Trophoblast cell (in vitro differentiated cells and primary cell): Measurements from ENCODE around the gene GXYLT1.

Experiments used
- DNase-seq, 2 donors: peaks; one replicate each; pipeline ENCODE4 v3.0.0-alpha.2; 2016
- H2AFZ ChIP-seq: 2 replicates; pipeline ENCODE4 v1.6.1; 2013; ENCODE audit warnings: low read length, moderate library complexity, mild to moderate bottlenecking; ENCODE audit not compliant: insufficient read depth, poor library complexity
- H2AK5ac ChIP-seq: 2 replicates; pipeline ENCODE4 v1.6.1; 2013; ENCODE audit warnings: mild to moderate bottlenecking, low read length
- H2BK120ac ChIP-seq: 2 replicates; pipeline ENCODE4 v1.6.1; 2013; ENCODE audit warnings: low read length, mild to moderate bottlenecking, moderate library complexity; ENCODE audit not compliant: insufficient read depth, poor library complexity
- H2BK12ac ChIP-seq: 2 replicates; pipeline ENCODE4 v1.6.1; 2013; ENCODE audit warnings: mild to moderate bottlenecking, low read length, moderate library complexity
- H2BK5ac ChIP-seq: 2 replicates; pipeline ENCODE4 v1.6.1; 2013; ENCODE audit warnings: low read length, low read depth, moderate library complexity, mild to moderate bottlenecking; ENCODE audit not compliant: poor library complexity
- H3K14ac ChIP-seq: 2 replicates; pipeline ENCODE4 v1.6.1; 2013; ENCODE audit warnings: mild to moderate bottlenecking, low read length
- H3K18ac ChIP-seq: 2 replicates; pipeline ENCODE4 v1.6.1; 2013; ENCODE audit warnings: mild to moderate bottlenecking, low read length
- H3K23ac ChIP-seq: 2 replicates; pipeline ENCODE4 v1.6.1; 2013; ENCODE audit warnings: low read length
- H3K27ac ChIP-seq: 2 replicates; pipeline ENCODE4 v1.5.1; 2013; ENCODE audit warnings: low read depth, mild to moderate bottlenecking, inconsistent platforms, low read length, moderate library complexity
- H3K27me3 ChIP-seq: 2 replicates; pipeline ENCODE4 v1.6.1; 2013; ENCODE audit warnings: inconsistent platforms, mild to moderate bottlenecking, low read length, moderate library complexity; ENCODE audit not compliant: insufficient read depth
- H3K36me3 ChIP-seq, 2 experiments: 1 replicate in 1 of 2; 2 replicates in 1 of 2; pipeline ENCODE4 v1.6.1; 2013; ENCODE audit warnings: low read length in 2 of 2, mild to moderate bottlenecking in 2 of 2, moderate library complexity in 1 of 2; ENCODE audit not compliant: insufficient read depth in 2 of 2, control insufficient read depth in 1 of 2
- H3K4ac ChIP-seq: 2 replicates; pipeline ENCODE4 v1.6.1; 2013; ENCODE audit warnings: low read depth, mild to moderate bottlenecking, low read length, moderate library complexity
- H3K4me1 ChIP-seq, 2 experiments: 1 replicate in 1 of 2; 2 replicates in 1 of 2; pipeline ENCODE4 v1.6.1; 2013; ENCODE audit warnings: low read length in 2 of 2, mild to moderate bottlenecking in 2 of 2, moderate library complexity in 1 of 2; ENCODE audit not compliant: insufficient read depth in 2 of 2, control insufficient read depth in 1 of 2
- H3K4me2 ChIP-seq: 2 replicates; pipeline ENCODE4 v1.6.1; 2013; ENCODE audit warnings: inconsistent platforms, mild to moderate bottlenecking, low read length, moderate library complexity
- H3K4me3 ChIP-seq: 2 replicates; pipeline ENCODE4 v1.5.1; 2013; ENCODE audit warnings: mild to moderate bottlenecking, low read depth, low read length, inconsistent platforms
- H3K79me1 ChIP-seq: one replicate; pipeline ENCODE4 v1.6.1; 2013; ENCODE audit warnings: low read length
- H3K79me2 ChIP-seq: 2 replicates; pipeline ENCODE4 v1.6.1; 2013; ENCODE audit warnings: low read length, mild to moderate bottlenecking; ENCODE audit not compliant: control insufficient read depth, insufficient read depth, poor library complexity
- H3K9ac ChIP-seq: 2 replicates; pipeline ENCODE4 v1.6.1; 2013; ENCODE audit warnings: mild to moderate bottlenecking, low read length
- H3K9me3 ChIP-seq: 2 replicates; pipeline ENCODE4 v1.6.1; 2013; ENCODE audit warnings: low read depth, mild to moderate bottlenecking, control low read depth, inconsistent platforms, low read length; ENCODE audit not compliant: insufficient read depth
- H4K12ac ChIP-seq: 2 replicates; pipeline ENCODE4 v1.6.1; 2013; ENCODE audit warnings: low read depth, mild to moderate bottlenecking, low read length, moderate library complexity
- H4K8ac ChIP-seq: 2 replicates; pipeline ENCODE4 v1.6.1; 2013; ENCODE audit warnings: low read depth, mild to moderate bottlenecking, low read length, moderate library complexity
- H4K91ac ChIP-seq: one replicate; pipeline ENCODE4 v1.6.1; 2013; ENCODE audit warnings: low read depth, mild to moderate bottlenecking, low read length, moderate library complexity
- WGBS: extraction: QIAGEN DNeasy Blood & Tissue Kit; methylation state at CpG from one replicate; pipeline ENCODE4 v1.1.7; 2013; ENCODE audit warnings: missing lambda C conversion rate; ENCODE audit not compliant: insufficient read length, insufficient coverage; ENCODE audit errors: extremely low coverage; 5-methylcytosine and 5-hydroxymethylcytosine counted together

GXYLT1 gene

DNA sequence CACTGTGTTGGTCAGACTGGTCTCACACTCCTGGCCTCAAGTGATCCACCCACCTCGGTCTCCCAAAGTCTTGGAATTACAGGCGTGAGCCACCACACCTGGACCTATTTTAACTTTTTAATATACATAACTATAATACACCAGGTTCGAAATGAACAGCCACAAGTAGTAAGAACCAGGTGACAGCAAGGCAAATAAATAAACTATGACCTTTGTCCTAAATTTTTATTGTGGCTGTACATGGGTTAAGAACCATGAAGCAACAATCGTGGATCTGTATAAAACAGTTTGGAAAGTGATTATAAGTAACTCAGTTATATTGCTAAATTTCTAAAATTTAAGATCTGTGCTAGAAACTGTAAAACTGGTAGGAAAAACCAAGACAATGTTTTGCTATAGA, 41.5 kb downstream of the GXYLT1 start:
- no CpG with 5 or more reads among the region's 4 CpGs for WGBS
- H4K91ac ChIP-seq: no peak overlapping the region
- H2BK12ac ChIP-seq: no peak overlapping the region
- H3K79me1 ChIP-seq: no peaks in the 10 kb centered on the region
- no peak overlapping the region for H4K8ac ChIP-seq
- H3K4ac ChIP-seq: no peak overlapping the region
- H3K27ac ChIP-seq: no peak overlapping the region
- no peak overlapping the region for H3K4me2 ChIP-seq
- no peak overlapping the region for H3K18ac ChIP-seq
- no peaks in the 10 kb centered on the region for H3K4me1 ChIP-seq
- H3K79me2 ChIP-seq: no peaks in the 10 kb centered on the region
- H3K36me3 ChIP-seq: no peaks in the 10 kb centered on the region
- H3K4me3 ChIP-seq: no peak overlapping the region
- H2BK120ac ChIP-seq: no peak overlapping the region
- no peak overlapping the region for H4K12ac ChIP-seq
- H2AK5ac ChIP-seq: no peak overlapping the region
- H2BK5ac ChIP-seq: no peak overlapping the region
- no peak overlapping the region for H3K9ac ChIP-seq
- H2AFZ ChIP-seq: no peak overlapping the region
- no peak for DNase-seq
- no peak overlapping the region for H3K14ac ChIP-seq
- no peaks in the 10 kb centered on the region for H3K9me3 ChIP-seq
- no peaks in the 10 kb centered on the region for H3K27me3 ChIP-seq
- H3K23ac ChIP-seq: no peak overlapping the region

DNA sequence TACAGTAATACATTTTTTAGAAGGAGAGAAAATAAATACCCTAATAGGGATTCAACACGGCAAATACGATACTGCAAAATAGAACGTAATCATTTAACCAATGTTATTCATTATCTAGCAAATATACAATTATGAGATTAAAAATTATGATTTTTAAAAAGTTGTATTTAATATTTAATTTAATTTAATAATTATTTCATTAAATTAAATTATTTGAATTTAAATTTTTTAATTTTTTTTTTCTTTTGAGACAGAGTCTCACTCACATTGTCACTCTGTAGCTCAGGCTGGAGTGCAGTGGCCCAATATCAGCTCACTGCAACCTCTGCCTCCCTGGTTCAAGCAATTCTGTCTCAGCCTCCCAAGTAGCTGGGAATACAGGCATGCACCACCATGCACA, 42.0 kb downstream of the GXYLT1 start:
- Histone ChIP-seq H3K23ac (no peak overlapping the region), H3K79me1 (no peaks in the 10 kb centered on the region), H3K27me3 (no peaks in the 10 kb centered on the region), H3K18ac (no peak overlapping the region), H3K36me3 (no peaks in the 10 kb centered on the region), H3K79me2 (no peaks in the 10 kb centered on the region), H4K91ac (no peak overlapping the region), H3K4me1 (no peaks in the 10 kb centered on the region), H2AFZ (no peak overlapping the region), H3K4me2 (no peak overlapping the region), H2BK5ac (no peak overlapping the region), H3K27ac (no peak overlapping the region), H3K14ac (no peak overlapping the region), H2BK12ac (no peak overlapping the region), H2BK120ac (no peak overlapping the region), H4K8ac (no peak overlapping the region), H3K4me3 (no peak overlapping the region), H2AK5ac (no peak overlapping the region), H3K4ac (no peak overlapping the region), H3K9me3 (no peaks in the 10 kb centered on the region), H3K9ac (no peak overlapping the region), H4K12ac (no peak overlapping the region)
- WGBS: no CpG with 5 or more reads among the region's 3 CpGs
- no peak for DNase-seq

DNA sequence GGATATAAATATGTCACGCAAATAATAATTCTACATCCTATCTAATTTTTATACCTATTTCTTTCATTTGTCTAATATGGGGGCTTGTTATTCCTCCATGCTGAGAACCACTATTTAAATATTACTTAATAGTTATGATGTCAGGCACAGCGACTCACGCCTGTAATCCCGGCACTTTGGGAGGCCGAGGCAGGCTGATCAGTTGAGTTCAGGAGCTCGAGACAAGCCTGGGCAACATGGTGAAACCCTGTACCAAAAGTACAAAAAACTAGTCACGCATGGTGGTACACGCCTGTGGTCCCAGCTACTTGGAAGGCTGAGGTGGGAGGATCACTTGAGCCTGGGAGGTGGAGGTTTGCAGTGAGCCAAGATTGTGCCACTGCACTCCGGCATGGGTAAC, 45.2 kb downstream of the GXYLT1 start:
- H4K91ac ChIP-seq: no peak overlapping the region
- no peaks in the 10 kb centered on the region for H3K79me2 ChIP-seq
- H3K18ac ChIP-seq: no peak overlapping the region
- no peak overlapping the region for H4K8ac ChIP-seq
- H4K12ac ChIP-seq: no peak overlapping the region
- H3K36me3 ChIP-seq: no peaks in the 10 kb centered on the region
- no CpG with 5 or more reads among the region's 9 CpGs for WGBS
- H2BK120ac ChIP-seq: no peak overlapping the region
- no peak overlapping the region for H2BK5ac ChIP-seq
- H3K4me1 ChIP-seq: peaks cover 0 to under 1% of the 10 kb centered on the region in 2 experiments
- no peak overlapping the region for H2AFZ ChIP-seq
- no peak overlapping the region for H3K27ac ChIP-seq
- no peak overlapping the region for H3K4me2 ChIP-seq
- H3K9ac ChIP-seq: no peak overlapping the region
- no peaks in the 10 kb centered on the region for H3K27me3 ChIP-seq
- H3K4me3 ChIP-seq: no peak overlapping the region
- no peak overlapping the region for H2BK12ac ChIP-seq
- no peak for DNase-seq
- H3K23ac ChIP-seq: no peak overlapping the region
- H2AK5ac ChIP-seq: no peak overlapping the region
- H3K14ac ChIP-seq: no peak overlapping the region
- H3K79me1 ChIP-seq: no peaks in the 10 kb centered on the region
- no peak overlapping the region for H3K4ac ChIP-seq
- no peaks in the 10 kb centered on the region for H3K9me3 ChIP-seq

DNA sequence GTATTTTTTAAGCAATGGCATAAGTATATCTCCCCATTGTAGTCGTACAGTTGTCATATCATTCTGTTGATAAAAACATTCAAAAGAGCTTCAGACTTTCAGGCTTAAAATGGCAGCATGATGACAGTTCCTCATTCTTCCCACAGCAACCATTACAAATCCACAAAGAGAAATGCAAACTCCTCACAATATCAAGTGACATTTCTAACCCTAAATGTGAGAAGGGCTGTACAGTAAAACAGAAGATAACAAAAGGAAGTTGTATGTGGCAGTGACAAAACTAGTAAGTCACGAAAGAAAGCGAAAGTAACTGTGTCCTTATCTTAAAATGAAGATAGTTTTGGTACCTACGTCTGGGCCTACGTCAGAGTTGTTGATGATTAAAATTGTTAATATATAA, 46.7 kb downstream of the GXYLT1 start:
- no peak overlapping the region for H3K4me2 ChIP-seq
- H3K27me3 ChIP-seq: no peaks in the 10 kb centered on the region
- no peak overlapping the region for H3K27ac ChIP-seq
- no peak overlapping the region for H3K18ac ChIP-seq
- H3K79me1 ChIP-seq: no peaks in the 10 kb centered on the region
- H3K14ac ChIP-seq: no peak overlapping the region
- H2BK12ac ChIP-seq: no peak overlapping the region
- H2BK120ac ChIP-seq: no peak overlapping the region
- no peaks in the 10 kb centered on the region for H3K9me3 ChIP-seq
- H3K4ac ChIP-seq: no peak overlapping the region
- H3K9ac ChIP-seq: no peak overlapping the region
- no peak overlapping the region for H2AK5ac ChIP-seq
- H4K12ac ChIP-seq: no peak overlapping the region
- no peak overlapping the region for H2AFZ ChIP-seq
- H2BK5ac ChIP-seq: no peak overlapping the region
- peak in 1 of 2 donors; percentile 46 for DNase-seq
- H4K8ac ChIP-seq: no peak overlapping the region
- H3K4me1 ChIP-seq: peaks cover 2 to 5% of the 10 kb centered on the region in 2 experiments
- no CpG with 5 or more reads among the region's 5 CpGs for WGBS
- H3K79me2 ChIP-seq: no peaks in the 10 kb centered on the region
- no peak overlapping the region for H3K4me3 ChIP-seq
- H3K36me3 ChIP-seq: peaks cover 0 to 1% of the 10 kb centered on the region in 2 experiments
- no peak overlapping the region for H4K91ac ChIP-seq
- H3K23ac ChIP-seq: no peak overlapping the region
